Activated naive CD8-positive, alpha-beta T cell treated with anti-CD3 and anti-CD28 coated beads, Interleukin-2, amount 10 ng/mL, durations not matched to agents 7 days and 5 days (primary cell): ENCODE results near the gene FXYD7. TPM values are rescaled to one million over a fixed set of nuclear protein-coding genes. Genes with fewer than 3 reads are reported as not detected.
A peak's percentile ranks its signal among the peaks of the same experiment; 100 is the strongest.
"Not testable (repeated sequence)": the region's sequence is repeated elsewhere in the genome, so short reads cannot be mapped to it uniquely, and the experiment has no call there.

ENCODE experiments used
- ATAC-seq: fragments of 150-1000 bp; cut with Tn5 transposase; one replicate; pipeline ENCODE4 v1.10.0; 2021; ENCODE audit warnings: low read depth, moderate library complexity
- POLR2A ChIA-PET: fragments of 350-600 bp; sonication (Branson Sonifier 250); formaldehyde crosslinking; loops from one replicate; lab custom pipeline; 2021; ENCODE audit warnings: antibody characterized with exemption; lab: Charles Lee
- DNase-seq: peaks from one replicate; pipeline ENCODE4 v3.0.0; 2021
- H3K27ac Mint-ChIP-seq: one replicate; pipeline ENCODE4 v1.8.0; 2022; ENCODE audit warnings: mild to moderate bottlenecking, mixed read lengths
- H3K27me3 Mint-ChIP-seq: one replicate; pipeline ENCODE4 v1.8.0; 2022; ENCODE audit warnings: mild to moderate bottlenecking, moderate library complexity, mixed read lengths
- H3K36me3 Mint-ChIP-seq: one replicate; pipeline ENCODE4 v1.8.0; 2021; ENCODE audit warnings: mild to moderate bottlenecking, mixed read lengths
- H3K4me1 Mint-ChIP-seq: one replicate; pipeline ENCODE4 v1.8.0; 2021; ENCODE audit warnings: mixed read lengths
- H3K4me3 Mint-ChIP-seq: one replicate; pipeline ENCODE4 v1.8.0; 2022; ENCODE audit warnings: mild to moderate bottlenecking, moderate library complexity, mixed read lengths
- H3K9me3 Mint-ChIP-seq: one replicate; pipeline ENCODE4 v1.8.0; 2021; ENCODE audit warnings: mixed read lengths
- total RNA-seq, 2 experiments: library from RNA; stranded (reverse); gene quantifications; one replicate each; pipeline ENCODE4 v1.2.3, GENCODE V29; 2021

FXYD7 gene
- total RNA-seq, 2 experiments from 2014 or later: 5.3 to 6.5 TPM

GRCh38 chr19:35125749-35126623 lies 17.1 kb upstream of the FXYD7 start:
- Mint-ChIP-seq H3K4me1 (peaks cover 12% of the 10 kb centered on the region), H3K27me3 (no peaks in the 10 kb centered on the region), H3K27ac (peak overlapping the region; percentile 4), H3K4me3 (no peak overlapping the region), H3K9me3 (no peaks in the 10 kb centered on the region), H3K36me3 (no peaks in the 10 kb centered on the region)
- ATAC-seq (no peak), DNase-seq (no peak)
- POLR2A ChIA-PET: no interaction called here

GRCh38 chr19:35126624-35126959 lies 16.5 kb upstream of the FXYD7 start:
- H3K4me3 Mint-ChIP-seq: no peak overlapping the region
- DNase-seq (no peak), ATAC-seq (no peak)
- peaks cover 12% of the 10 kb centered on the region for H3K4me1 Mint-ChIP-seq
- H3K27me3 Mint-ChIP-seq: no peaks in the 10 kb centered on the region
- no peaks in the 10 kb centered on the region for H3K9me3 Mint-ChIP-seq
- no peaks in the 10 kb centered on the region for H3K36me3 Mint-ChIP-seq
- POLR2A ChIA-PET: no interaction called here
- no peak overlapping the region for H3K27ac Mint-ChIP-seq

- Mint-ChIP-seq H3K4me1 (peaks cover 12% of the 10 kb centered on the region), H3K9me3 (no peaks in the 10 kb centered on the region), H3K4me3 (no peak overlapping the region), H3K27ac (no peak overlapping the region), H3K36me3 (no peaks in the 10 kb centered on the region), H3K27me3 (no peaks in the 10 kb centered on the region)
- DNase-seq (no peak), ATAC-seq (no peak)
- POLR2A ChIA-PET: no interaction called here
These were observed 15.2 kb upstream of the FXYD7 start for GRCh38 chr19:35127871-35128270.

GRCh38 chr19:35128398-35129057 lies 14.5 kb upstream of the FXYD7 start:
- Mint-ChIP-seq H3K27me3 (no peaks in the 10 kb centered on the region), H3K9me3 (no peaks in the 10 kb centered on the region), H3K4me1 (peaks cover 12% of the 10 kb centered on the region), H3K4me3 (no peak overlapping the region), H3K36me3 (no peaks in the 10 kb centered on the region), H3K27ac (no peak overlapping the region)
- ATAC-seq: no peak
- no peak for DNase-seq
- POLR2A ChIA-PET: no interaction called here

- POLR2A ChIA-PET, ATAC-seq, H3K27ac Mint-ChIP-seq, DNase-seq, H3K4me3 Mint-ChIP-seq, H3K27me3 Mint-ChIP-seq, H3K4me1 Mint-ChIP-seq, H3K36me3 Mint-ChIP-seq, H3K9me3 Mint-ChIP-seq: not testable (repeated sequence)
These were observed 13.3 kb upstream of the FXYD7 start for GRCh38 chr19:35129724-35130274.

- Mint-ChIP-seq H3K27me3 (no peaks in the 10 kb centered on the region), H3K36me3 (no peaks in the 10 kb centered on the region), H3K4me1 (peaks cover 4% of the 10 kb centered on the region), H3K4me3 (no peak overlapping the region), H3K27ac (no peak overlapping the region), H3K9me3 (no peaks in the 10 kb centered on the region)
- POLR2A ChIA-PET: no interaction called here
- DNase-seq: no peak
- no peak for ATAC-seq
These were observed 12.0 kb upstream of the FXYD7 start for GRCh38 chr19:35130761-35131720.

GRCh38 chr19:35132254-35132653 lies 10.8 kb upstream of the FXYD7 start:
- H3K4me1 Mint-ChIP-seq: peaks cover 4% of the 10 kb centered on the region
- no peak overlapping the region for H3K4me3 Mint-ChIP-seq
- POLR2A ChIA-PET: no interaction called here
- H3K36me3 Mint-ChIP-seq: no peaks in the 10 kb centered on the region
- no peaks in the 10 kb centered on the region for H3K9me3 Mint-ChIP-seq
- ATAC-seq: no peak
- DNase-seq: no peak
- H3K27ac Mint-ChIP-seq: no peak overlapping the region
- H3K27me3 Mint-ChIP-seq: peaks cover 2% of the 10 kb centered on the region

- no peak for ATAC-seq
These were observed 9.2 kb upstream of the FXYD7 start for GRCh38 chr19:35133826-35134225.

GRCh38 chr19:35134601-35135242 lies 8.3 kb upstream of the FXYD7 start, which contains the start of gene LGI4:
TSS of gene LGI4 (minus strand) at chr19:35135059. CDS start at chr19:35134680, 379 bp downstream.
- H3K4me1 Mint-ChIP-seq: peaks cover 4% of the 10 kb centered on the region
- no peak for ATAC-seq
- POLR2A ChIA-PET: no interaction called here
- H3K9me3 Mint-ChIP-seq: no peaks in the 10 kb centered on the region
- H3K4me3 Mint-ChIP-seq: no peak within 1 kb of the TSS
- H3K27me3 Mint-ChIP-seq: peaks cover 2% of the 10 kb centered on the region
- no peaks in the 10 kb centered on the region for H3K36me3 Mint-ChIP-seq
- no peak within 1 kb of the TSS for H3K27ac Mint-ChIP-seq
- no peak for DNase-seq

More at GRCh38 chr19:35133826-35134225, 9.2 kb upstream of the FXYD7 start:
- POLR2A ChIA-PET: no interaction called here
- no peak for DNase-seq
- Mint-ChIP-seq H3K27me3 (peaks cover 2% of the 10 kb centered on the region), H3K4me3 (no peak overlapping the region), H3K27ac (no peak overlapping the region), H3K4me1 (peaks cover 4% of the 10 kb centered on the region), H3K36me3 (no peaks in the 10 kb centered on the region), H3K9me3 (no peaks in the 10 kb centered on the region)

- peak; percentile 77 for DNase-seq
- POLR2A ChIA-PET: no interaction called here
- H3K4me1 Mint-ChIP-seq: peaks cover 4% of the 10 kb centered on the region
- no peaks in the 10 kb centered on the region for H3K9me3 Mint-ChIP-seq
- H3K36me3 Mint-ChIP-seq: no peaks in the 10 kb centered on the region
- peak; percentile 80 for ATAC-seq
- H3K27ac Mint-ChIP-seq: no peak overlapping the region
- H3K27me3 Mint-ChIP-seq: peaks cover 2% of the 10 kb centered on the region
- H3K4me3 Mint-ChIP-seq: no peak overlapping the region
These were observed 7.6 kb upstream of the FXYD7 start for GRCh38 chr19:35135389-35135909.

- POLR2A ChIA-PET: no interaction called here
- no peaks in the 10 kb centered on the region for H3K9me3 Mint-ChIP-seq
- no peak overlapping the region for H3K27ac Mint-ChIP-seq
- no peaks in the 10 kb centered on the region for H3K36me3 Mint-ChIP-seq
- DNase-seq (no peak), ATAC-seq (no peak)
- H3K4me3 Mint-ChIP-seq: no peak overlapping the region
- H3K27me3 Mint-ChIP-seq: peaks cover 4% of the 10 kb centered on the region
- peaks cover 9% of the 10 kb centered on the region for H3K4me1 Mint-ChIP-seq
These were observed 6.8 kb upstream of the FXYD7 start for GRCh38 chr19:35136231-35136630.

- peaks cover 5% of the 10 kb centered on the region for H3K27me3 Mint-ChIP-seq
- H3K4me1 Mint-ChIP-seq: peaks cover 16% of the 10 kb centered on the region
- POLR2A ChIA-PET: no interaction called here
- H3K9me3 Mint-ChIP-seq: no peaks in the 10 kb centered on the region
- H3K36me3 Mint-ChIP-seq: no peaks in the 10 kb centered on the region
- H3K27ac Mint-ChIP-seq: no peak overlapping the region
- H3K4me3 Mint-ChIP-seq: no peak overlapping the region
- no peak for ATAC-seq
- no peak for DNase-seq
These were observed 5.9 kb upstream of the FXYD7 start for GRCh38 chr19:35136977-35137702.
